ENCODE data around the gene C2CD2.

The C2CD2 gene

GRCh38 chr21:41924368-41924754, 29.5 kb downstream of the C2CD2 start:
- H3K4me3 ChIP-seq (ENCODE audit: low read depth, low read length) = no peak overlapping the region
- TF ChIP-seq, protein P1, sequence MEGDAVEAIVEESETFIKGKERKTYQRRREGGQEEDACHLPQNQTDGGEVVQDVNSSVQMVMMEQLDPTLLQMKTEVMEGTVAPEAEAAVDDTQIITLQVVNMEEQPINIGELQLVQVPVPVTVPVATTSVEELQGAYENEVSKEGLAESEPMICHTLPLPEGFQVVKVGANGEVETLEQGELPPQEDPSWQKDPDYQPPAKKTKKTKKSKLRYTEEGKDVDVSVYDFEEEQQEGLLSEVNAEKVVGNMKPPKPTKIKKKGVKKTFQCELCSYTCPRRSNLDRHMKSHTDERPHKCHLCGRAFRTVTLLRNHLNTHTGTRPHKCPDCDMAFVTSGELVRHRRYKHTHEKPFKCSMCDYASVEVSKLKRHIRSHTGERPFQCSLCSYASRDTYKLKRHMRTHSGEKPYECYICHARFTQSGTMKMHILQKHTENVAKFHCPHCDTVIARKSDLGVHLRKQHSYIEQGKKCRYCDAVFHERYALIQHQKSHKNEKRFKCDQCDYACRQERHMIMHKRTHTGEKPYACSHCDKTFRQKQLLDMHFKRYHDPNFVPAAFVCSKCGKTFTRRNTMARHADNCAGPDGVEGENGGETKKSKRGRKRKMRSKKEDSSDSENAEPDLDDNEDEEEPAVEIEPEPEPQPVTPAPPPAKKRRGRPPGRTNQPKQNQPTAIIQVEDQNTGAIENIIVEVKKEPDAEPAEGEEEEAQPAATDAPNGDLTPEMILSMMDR (IDR thresholded peaks at IDR 0.05; ENCODE audit: low read depth, low read length) = no peak
- in situ Hi-C loops (cut with HindIII; ENCODE audit: low sequenced_read_pairs) = no loop called here
- DNase-seq (ENCODE audit: low read depth, low spot score) = peak; percentile 46

GRCh38 chr21:41923631-41924367, 30.0 kb downstream of the C2CD2 start:
- peak; percentile 58 for DNase-seq (ENCODE audit: low read depth, low spot score)
- TF ChIP-seq, protein P1 (IDR thresholded peaks at IDR 0.05; ENCODE audit: low read depth, low read length) = no peak
- in situ Hi-C loops (cut with HindIII; ENCODE audit: low sequenced_read_pairs) = no loop called here
- no peak overlapping the region for H3K4me3 ChIP-seq (ENCODE audit: low read depth, low read length)

DNA sequence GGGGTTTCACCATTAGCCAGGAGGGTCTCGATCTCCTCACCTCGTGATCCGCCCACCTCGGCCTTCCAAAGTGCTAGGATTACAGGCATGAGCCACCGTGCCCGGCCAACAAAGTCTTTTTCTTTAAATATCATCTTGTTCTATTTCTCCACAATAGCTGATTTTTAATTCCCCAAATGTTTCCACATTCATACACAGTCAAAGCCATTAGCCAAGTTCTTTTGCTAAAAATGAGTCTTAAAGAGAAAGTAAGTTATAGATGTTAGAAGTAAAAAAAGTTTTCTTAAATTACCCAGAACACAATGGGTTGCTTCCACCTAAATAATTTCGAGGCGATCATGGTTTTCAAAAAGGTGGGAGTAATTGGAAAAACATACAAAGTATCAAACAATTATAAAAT, 30.6 kb downstream of the C2CD2 start:
- TF ChIP-seq, protein P1 (IDR thresholded peaks at IDR 0.05; ENCODE audit: low read depth, low read length) = no peak
- no peak for DNase-seq (ENCODE audit: low read depth, low spot score)
- no peak overlapping the region for H3K4me3 ChIP-seq (ENCODE audit: low read depth, low read length)
- in situ Hi-C loops (cut with HindIII; ENCODE audit: low sequenced_read_pairs) = no loop called here

DNA sequence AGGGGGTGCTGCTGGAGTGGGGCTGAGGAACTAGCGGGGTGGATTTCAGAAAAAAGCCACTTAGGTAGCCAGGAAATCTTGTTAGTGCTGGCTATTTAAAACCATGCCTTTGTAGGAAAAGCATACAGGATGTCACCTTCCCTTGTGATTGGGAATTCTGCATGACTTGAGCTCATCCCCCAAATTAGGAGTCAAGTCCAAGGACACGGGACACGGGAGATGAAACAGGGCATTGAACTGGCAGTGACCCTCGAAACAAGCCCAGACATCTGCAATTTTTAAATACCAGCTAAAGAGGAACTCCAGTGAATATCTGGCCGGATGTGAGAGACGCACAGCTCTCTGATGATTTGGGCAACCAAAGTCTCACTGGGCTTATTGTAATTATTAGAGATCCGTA, 32.8 kb downstream of the C2CD2 start:
- TF ChIP-seq, protein P1 (IDR thresholded peaks at IDR 0.05; ENCODE audit: low read depth, low read length) = no peak
- in situ Hi-C loops (cut with HindIII; ENCODE audit: low sequenced_read_pairs) = no loop called here
- no peak for DNase-seq (ENCODE audit: low read depth, low spot score)
- no peak overlapping the region for H3K4me3 ChIP-seq (ENCODE audit: low read depth, low read length)

- no peak overlapping the region for H3K4me3 ChIP-seq (ENCODE audit: low read depth, low read length)
- TF ChIP-seq, protein P1 (IDR thresholded peaks at IDR 0.05; ENCODE audit: low read depth, low read length) = no peak
- in situ Hi-C loops (cut with HindIII; ENCODE audit: low sequenced_read_pairs) = no loop called here
- DNase-seq (ENCODE audit: low read depth, low spot score) = no peak
Observed at GRCh38 chr21:41920476-41920875, 33.3 kb downstream of the C2CD2 start.

- TF ChIP-seq, protein P1 (IDR thresholded peaks at IDR 0.05; ENCODE audit: low read depth, low read length) = no peak
- H3K4me3 ChIP-seq (ENCODE audit: low read depth, low read length) = no peak overlapping the region
- DNase-seq (ENCODE audit: low read depth, low spot score) = no peak
- in situ Hi-C loops (cut with HindIII; ENCODE audit: low sequenced_read_pairs) = no loop called here
Observed at GRCh38 chr21:41919666-41920398, 34.0 kb downstream of the C2CD2 start.
